Tibial nerve (tissue), 4 donors: ENCODE data around the gene RSPH10B2.
"Not testable (repeated sequence)": the region's sequence is repeated elsewhere in the genome, so short reads cannot be mapped to it uniquely, and the experiment has no call there.

Experiments
- CTCF ChIP-seq, 5 experiments: fragments of 200-600 bp in 3 of 5; fragments of 450-650 bp in 2 of 5; sonication (generic) in 3 of 5; IDR thresholded peaks; one replicate each; pipeline ENCODE4 v1.5.1; 2016 to 2019; ENCODE audit warnings: antibody characterized with exemption in 5 of 5, mild to moderate bottlenecking in 3 of 5, moderate library complexity in 2 of 5
- EP300 ChIP-seq, 2 donors: sonication (generic); formaldehyde crosslinking; IDR thresholded peaks; one replicate each; pipeline ENCODE4 v1.6.1; 2017; ENCODE audit warnings: antibody characterized with exemption in 2 of 2, mild to moderate bottlenecking in 1 of 2
- POLR2A ChIP-seq, 2 donors: fragments of 450-650 bp; IDR thresholded peaks; one replicate each; pipeline ENCODE4 v1.6.1; 2017; ENCODE audit warnings: antibody characterized with exemption in 2 of 2, mild to moderate bottlenecking in 2 of 2, moderate library complexity in 2 of 2

DNA sequence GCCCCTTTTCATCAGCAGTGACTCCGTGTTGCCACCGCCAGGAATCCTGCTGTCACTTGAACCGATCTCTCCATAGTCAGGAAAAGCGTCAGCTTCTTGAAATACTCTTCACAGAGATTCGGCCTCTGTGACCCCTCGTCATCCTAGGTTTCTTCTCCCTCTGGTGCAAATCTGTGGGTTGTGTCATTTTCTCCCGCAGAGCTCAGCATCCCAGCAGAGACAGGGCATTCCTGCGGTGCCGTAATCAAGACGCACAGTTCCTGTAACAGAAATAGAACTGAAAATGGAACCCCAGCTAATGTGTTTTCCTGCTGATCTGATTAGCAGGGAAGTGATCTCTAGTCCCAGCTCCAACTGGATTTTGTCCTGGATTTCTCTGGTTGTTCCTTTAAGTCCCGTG is 40.4 kb downstream of the RSPH10B2 start:
- TF ChIP-seq POLR2A, CTCF, EP300 (IDR thresholded peaks at IDR 0.05): not testable (repeated sequence)
